WTC11 (cell line): ENCODE measurements around the gene PPM1A.

ENCODE experiments used
- ESRRA ChIP-seq: sonication (generic); formaldehyde crosslinking; IDR thresholded peaks from 2 replicates; pipeline ENCODE4 v1.8.1; 2022; ENCODE audit warnings: mild to moderate bottlenecking, missing genetic modification reagents, borderline replicate concordance
- ETV6 ChIP-seq: sonication (generic); formaldehyde crosslinking; IDR thresholded peaks from 2 replicates; pipeline ENCODE4 v1.8.1; 2022; ENCODE audit warnings: mild to moderate bottlenecking, missing genetic modification reagents
- ZNF138 ChIP-seq: sonication (generic); formaldehyde crosslinking; conservative IDR thresholded peaks from 2 replicates; pipeline ENCODE4 v1.8.1; 2022; ENCODE audit warnings: mild to moderate bottlenecking, moderate library complexity, missing genetic modification reagents
- ZNF396 ChIP-seq: fragments of 250-450 bp; sonication (Bioruptor Pico); IDR thresholded peaks from 2 replicates; pipeline ENCODE4 v1.8.0; 2021; ENCODE audit warnings: mild to moderate bottlenecking, moderate library complexity, borderline replicate concordance
- ZNF416 ChIP-seq: fragments of 250-450 bp; sonication (Bioruptor Pico); IDR thresholded peaks from 2 replicates; pipeline ENCODE4 v1.9.0; 2021; ENCODE audit warnings: mild to moderate bottlenecking, inconsistent platforms
- ZNF671 ChIP-seq: fragments of 250-450 bp; sonication (Bioruptor Pico); IDR thresholded peaks from 2 replicates; pipeline ENCODE4 v1.8.0; 2021; ENCODE audit warnings: mild to moderate bottlenecking
- TF ChIP-seq, protein P1 (sequence below): fragments of 250-450 bp; sonication (Bioruptor Pico); IDR thresholded peaks from 2 replicates; pipeline ENCODE4 v1.9.0; 2021; ENCODE audit warnings: mild to moderate bottlenecking
- TF ChIP-seq, protein P2 (sequence below): sonication (generic); formaldehyde crosslinking; IDR thresholded peaks from 2 replicates; pipeline ENCODE4 v1.8.1; 2022; ENCODE audit warnings: mild to moderate bottlenecking, missing genetic modification reagents, moderate library complexity, borderline replicate concordance
- TF ChIP-seq, protein P3 (sequence below): sonication (generic); formaldehyde crosslinking; IDR thresholded peaks from 2 replicates; pipeline ENCODE4 v1.8.0; 2023; ENCODE audit warnings: missing genetic modification reagents, mild to moderate bottlenecking, borderline replicate concordance
- TF ChIP-seq, protein P4 (sequence below): fragments of 200-600 bp; IDR thresholded peaks from 2 replicates; pipeline ENCODE4 v1.8.0; 2022; ENCODE audit warnings: antibody characterized with exemption

DNA sequence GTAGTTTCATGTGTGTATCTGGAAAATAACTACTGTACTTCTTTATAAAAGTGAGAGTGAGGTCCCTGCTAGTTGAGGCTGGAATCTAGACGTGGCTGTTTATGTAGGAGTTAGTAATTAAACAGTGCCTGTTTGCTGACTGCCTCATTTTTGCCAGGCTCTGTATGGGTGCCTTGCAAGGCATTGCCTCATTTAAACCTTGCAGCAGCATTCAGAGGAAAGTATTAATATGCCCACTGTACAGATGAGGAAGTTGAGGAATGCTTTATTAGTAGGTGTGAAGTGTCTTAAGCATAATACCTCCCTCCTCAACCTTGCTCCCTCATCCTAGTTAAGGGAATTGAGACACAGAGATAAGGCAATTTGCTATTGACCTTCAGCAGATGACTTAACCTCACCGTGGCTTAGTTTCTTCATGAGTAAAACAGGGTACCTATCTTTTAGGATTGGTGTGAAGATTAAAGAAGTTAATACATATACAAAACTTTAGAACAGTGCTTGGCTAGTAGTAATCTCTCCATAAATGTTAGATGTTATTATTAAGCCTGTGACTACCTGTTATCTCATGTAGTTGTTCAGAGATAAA lies 28.7 kb downstream of the PPM1A start:
- TF ChIP-seq, protein P1, sequence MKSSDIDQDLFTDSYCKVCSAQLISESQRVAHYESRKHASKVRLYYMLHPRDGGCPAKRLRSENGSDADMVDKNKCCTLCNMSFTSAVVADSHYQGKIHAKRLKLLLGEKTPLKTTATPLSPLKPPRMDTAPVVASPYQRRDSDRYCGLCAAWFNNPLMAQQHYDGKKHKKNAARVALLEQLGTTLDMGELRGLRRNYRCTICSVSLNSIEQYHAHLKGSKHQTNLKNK (CRISPR knock-in tag), result no peak
- TF ChIP-seq, protein P2, sequence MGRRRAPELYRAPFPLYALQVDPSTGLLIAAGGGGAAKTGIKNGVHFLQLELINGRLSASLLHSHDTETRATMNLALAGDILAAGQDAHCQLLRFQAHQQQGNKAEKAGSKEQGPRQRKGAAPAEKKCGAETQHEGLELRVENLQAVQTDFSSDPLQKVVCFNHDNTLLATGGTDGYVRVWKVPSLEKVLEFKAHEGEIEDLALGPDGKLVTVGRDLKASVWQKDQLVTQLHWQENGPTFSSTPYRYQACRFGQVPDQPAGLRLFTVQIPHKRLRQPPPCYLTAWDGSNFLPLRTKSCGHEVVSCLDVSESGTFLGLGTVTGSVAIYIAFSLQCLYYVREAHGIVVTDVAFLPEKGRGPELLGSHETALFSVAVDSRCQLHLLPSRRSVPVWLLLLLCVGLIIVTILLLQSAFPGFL, result no peak
- TF ChIP-seq, protein P3, sequence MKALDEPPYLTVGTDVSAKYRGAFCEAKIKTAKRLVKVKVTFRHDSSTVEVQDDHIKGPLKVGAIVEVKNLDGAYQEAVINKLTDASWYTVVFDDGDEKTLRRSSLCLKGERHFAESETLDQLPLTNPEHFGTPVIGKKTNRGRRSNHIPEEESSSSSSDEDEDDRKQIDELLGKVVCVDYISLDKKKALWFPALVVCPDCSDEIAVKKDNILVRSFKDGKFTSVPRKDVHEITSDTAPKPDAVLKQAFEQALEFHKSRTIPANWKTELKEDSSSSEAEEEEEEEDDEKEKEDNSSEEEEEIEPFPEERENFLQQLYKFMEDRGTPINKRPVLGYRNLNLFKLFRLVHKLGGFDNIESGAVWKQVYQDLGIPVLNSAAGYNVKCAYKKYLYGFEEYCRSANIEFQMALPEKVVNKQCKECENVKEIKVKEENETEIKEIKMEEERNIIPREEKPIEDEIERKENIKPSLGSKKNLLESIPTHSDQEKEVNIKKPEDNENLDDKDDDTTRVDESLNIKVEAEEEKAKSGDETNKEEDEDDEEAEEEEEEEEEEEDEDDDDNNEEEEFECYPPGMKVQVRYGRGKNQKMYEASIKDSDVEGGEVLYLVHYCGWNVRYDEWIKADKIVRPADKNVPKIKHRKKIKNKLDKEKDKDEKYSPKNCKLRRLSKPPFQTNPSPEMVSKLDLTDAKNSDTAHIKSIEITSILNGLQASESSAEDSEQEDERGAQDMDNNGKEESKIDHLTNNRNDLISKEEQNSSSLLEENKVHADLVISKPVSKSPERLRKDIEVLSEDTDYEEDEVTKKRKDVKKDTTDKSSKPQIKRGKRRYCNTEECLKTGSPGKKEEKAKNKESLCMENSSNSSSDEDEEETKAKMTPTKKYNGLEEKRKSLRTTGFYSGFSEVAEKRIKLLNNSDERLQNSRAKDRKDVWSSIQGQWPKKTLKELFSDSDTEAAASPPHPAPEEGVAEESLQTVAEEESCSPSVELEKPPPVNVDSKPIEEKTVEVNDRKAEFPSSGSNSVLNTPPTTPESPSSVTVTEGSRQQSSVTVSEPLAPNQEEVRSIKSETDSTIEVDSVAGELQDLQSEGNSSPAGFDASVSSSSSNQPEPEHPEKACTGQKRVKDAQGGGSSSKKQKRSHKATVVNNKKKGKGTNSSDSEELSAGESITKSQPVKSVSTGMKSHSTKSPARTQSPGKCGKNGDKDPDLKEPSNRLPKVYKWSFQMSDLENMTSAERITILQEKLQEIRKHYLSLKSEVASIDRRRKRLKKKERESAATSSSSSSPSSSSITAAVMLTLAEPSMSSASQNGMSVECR (CRISPR knock-in tag), result no peak
- no peak for TF ChIP-seq ZNF396 (CRISPR knock-in tag)
- TF ChIP-seq, protein P4, sequence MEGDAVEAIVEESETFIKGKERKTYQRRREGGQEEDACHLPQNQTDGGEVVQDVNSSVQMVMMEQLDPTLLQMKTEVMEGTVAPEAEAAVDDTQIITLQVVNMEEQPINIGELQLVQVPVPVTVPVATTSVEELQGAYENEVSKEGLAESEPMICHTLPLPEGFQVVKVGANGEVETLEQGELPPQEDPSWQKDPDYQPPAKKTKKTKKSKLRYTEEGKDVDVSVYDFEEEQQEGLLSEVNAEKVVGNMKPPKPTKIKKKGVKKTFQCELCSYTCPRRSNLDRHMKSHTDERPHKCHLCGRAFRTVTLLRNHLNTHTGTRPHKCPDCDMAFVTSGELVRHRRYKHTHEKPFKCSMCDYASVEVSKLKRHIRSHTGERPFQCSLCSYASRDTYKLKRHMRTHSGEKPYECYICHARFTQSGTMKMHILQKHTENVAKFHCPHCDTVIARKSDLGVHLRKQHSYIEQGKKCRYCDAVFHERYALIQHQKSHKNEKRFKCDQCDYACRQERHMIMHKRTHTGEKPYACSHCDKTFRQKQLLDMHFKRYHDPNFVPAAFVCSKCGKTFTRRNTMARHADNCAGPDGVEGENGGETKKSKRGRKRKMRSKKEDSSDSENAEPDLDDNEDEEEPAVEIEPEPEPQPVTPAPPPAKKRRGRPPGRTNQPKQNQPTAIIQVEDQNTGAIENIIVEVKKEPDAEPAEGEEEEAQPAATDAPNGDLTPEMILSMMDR, result no peak
- no peak for TF ChIP-seq ZNF671
- no peak for TF ChIP-seq ZNF416
- TF ChIP-seq ZNF138 (CRISPR knock-in tag), result no peak
- TF ChIP-seq ETV6, result no peak
- no peak for TF ChIP-seq ESRRA (CRISPR knock-in tag)
